Measurements from ENCODE around the gene PVALEF. TPM values are rescaled to one million over a fixed set of nuclear protein-coding genes. Genes with fewer than 3 reads are reported as not detected.

The PVALEF gene
- total RNA-seq, 4 donors from 2014 or later, result not detected

GRCh38 chr17:81194225-81194760 lies 29.0 kb downstream of the PVALEF start:
- no peak overlapping the region for H3K4me3 ChIP-seq (ENCODE audit: low read depth, poor library complexity, severe bottlenecking)
- DNase-seq (ENCODE audit: low spot score in 2 of 2), result no peak
- intact Hi-C loops (cut with DNase I; ENCODE audit: low total_unique reads), result no loop called here
- WGBS, 2 donors, result 88 to 92% methylated on average over 14 to 21 of the region's 21 CpGs
- TF ChIP-seq CTCF (IDR thresholded peaks at IDR 0.05), result no peak
- TF ChIP-seq POLR2A (IDR thresholded peaks at IDR 0.05), result no peak

GRCh38 chr17:81194941-81195901 lies 29.9 kb downstream of the PVALEF start:
- no peak for DNase-seq (ENCODE audit: low spot score in 2 of 2)
- no peak overlapping the region for H3K4me3 ChIP-seq (ENCODE audit: low read depth, poor library complexity, severe bottlenecking)
- intact Hi-C loops (cut with DNase I; ENCODE audit: low total_unique reads), result no loop called here
- WGBS, 2 donors, result 77 to 92% methylated on average over 31 to 36 of the region's 37 CpGs
- TF ChIP-seq POLR2A (IDR thresholded peaks at IDR 0.05), result no peak
- TF ChIP-seq CTCF (IDR thresholded peaks at IDR 0.05), result no peak

- intact Hi-C loops (cut with DNase I; ENCODE audit: low total_unique reads), result no loop called here
- WGBS, 2 donors, result 91 to 98% methylated on average over 11 to 14 of the region's 14 CpGs
- TF ChIP-seq POLR2A (IDR thresholded peaks at IDR 0.05) (no peak), CTCF (IDR thresholded peaks at IDR 0.05) (no peak)
- DNase-seq (ENCODE audit: low spot score in 2 of 2), result no peak
- H3K4me3 ChIP-seq (ENCODE audit: low read depth, poor library complexity, severe bottlenecking), result no peak overlapping the region
Measured at GRCh38 chr17:81195941-81196495, 30.7 kb downstream of the PVALEF start.

GRCh38 chr17:81196505-81197408 lies 31.4 kb downstream of the PVALEF start:
- no peak for DNase-seq (ENCODE audit: low spot score in 2 of 2)

More at GRCh38 chr17:81196505-81197408, 31.4 kb downstream of the PVALEF start:
- 85 to 86% methylated on average over 39 to 40 of the region's 45 CpGs for WGBS, 2 donors
- intact Hi-C loops (cut with DNase I; ENCODE audit: low total_unique reads), result no loop called here
- TF ChIP-seq CTCF (IDR thresholded peaks at IDR 0.05) (no peak), POLR2A (IDR thresholded peaks at IDR 0.05) (no peak)
- H3K4me3 ChIP-seq (ENCODE audit: low read depth, poor library complexity, severe bottlenecking), result no peak overlapping the region
